NCI-H2107 (cell line): ENCODE measurements around the gene VAC14.
A peak's percentile ranks its signal among the peaks of the same experiment; 100 is the strongest.

ENCODE experiments used
- DNase-seq: peaks from one replicate; lab custom pipeline; 2025; lab: John Stamatoyannopoulos, UW

VAC14 gene

DNA sequence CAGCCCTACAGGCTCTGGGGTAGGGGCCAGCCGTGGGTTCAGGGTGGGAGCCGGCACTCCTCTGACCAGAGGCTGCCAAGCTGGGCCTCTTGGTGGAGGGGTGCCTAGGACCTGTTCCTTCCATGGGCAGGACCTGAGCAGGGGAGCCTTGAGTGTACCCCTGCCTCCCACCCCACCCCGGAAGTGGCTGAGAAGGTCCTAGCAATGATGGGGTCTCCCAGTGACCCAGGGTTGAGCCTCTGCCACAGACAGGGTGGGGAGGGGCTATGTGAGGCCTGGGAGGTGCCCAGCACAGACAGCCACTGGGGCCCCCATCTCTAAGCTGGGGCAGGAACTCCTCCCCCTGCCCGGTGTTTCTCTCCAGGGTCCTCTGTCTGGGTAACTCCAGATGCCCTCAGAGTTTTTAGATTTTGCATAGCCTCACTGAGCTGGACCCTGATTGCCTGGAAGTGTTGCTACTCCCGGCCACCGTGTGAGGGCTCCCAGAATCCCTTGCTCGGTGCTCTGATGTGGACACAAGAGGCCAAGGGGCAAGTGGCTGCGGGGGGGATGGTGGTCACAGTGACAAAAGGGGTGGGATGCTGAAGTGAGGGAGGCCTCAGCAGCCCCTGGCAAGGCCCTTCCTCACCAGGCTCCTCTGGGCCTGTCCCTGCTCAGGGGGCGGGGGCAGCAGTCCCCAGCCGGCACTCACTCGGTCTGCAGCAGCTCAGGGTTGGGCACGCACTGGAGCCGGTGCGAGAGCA is 108.7 kb downstream of the VAC14 start:
- no peak for DNase-seq

DNA sequence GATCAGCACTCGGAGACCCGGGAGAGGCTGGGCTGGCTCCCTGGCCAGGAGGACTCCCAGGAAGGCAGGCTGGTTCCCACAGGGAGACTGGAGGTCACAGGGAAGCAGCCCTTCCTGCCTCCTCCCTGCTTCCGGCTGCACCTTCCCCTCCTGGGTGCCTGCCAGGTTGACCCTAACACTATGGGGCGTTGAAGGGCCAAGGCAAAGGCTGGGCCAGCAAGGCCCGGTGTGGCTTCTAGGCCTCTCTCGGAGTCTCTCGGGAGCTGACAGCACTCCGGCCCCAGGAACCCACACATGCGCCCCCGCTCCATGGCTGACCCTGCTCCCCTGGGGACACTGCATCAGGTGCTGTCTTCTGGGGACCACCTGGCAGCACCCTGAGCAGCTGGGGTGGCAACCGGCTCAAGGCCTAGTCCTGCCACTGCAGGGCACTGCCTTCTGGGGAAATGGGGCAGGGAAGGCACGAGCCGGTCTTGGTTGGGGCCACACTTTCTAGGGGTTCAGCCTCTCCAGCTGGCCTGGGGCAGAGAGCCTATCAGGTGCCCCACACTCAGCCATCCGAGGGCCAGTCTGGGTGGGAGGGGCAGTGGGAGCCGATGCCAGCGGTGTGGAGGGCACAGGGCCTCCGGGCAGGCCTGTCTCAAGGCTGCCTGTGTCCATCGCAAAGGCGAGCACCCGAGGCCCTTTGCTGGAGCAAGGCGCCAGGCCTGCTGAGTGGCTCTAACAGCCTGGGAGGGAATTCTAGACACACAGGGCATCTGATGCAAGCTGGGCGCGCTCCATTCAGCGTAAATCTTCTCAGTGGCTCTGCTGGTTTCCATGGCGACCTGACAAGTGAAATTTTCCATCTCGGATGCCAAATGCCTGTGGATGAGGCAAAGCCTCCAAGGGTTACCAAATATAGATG is 109.5 kb downstream of the VAC14 start:
- no peak for DNase-seq

DNA sequence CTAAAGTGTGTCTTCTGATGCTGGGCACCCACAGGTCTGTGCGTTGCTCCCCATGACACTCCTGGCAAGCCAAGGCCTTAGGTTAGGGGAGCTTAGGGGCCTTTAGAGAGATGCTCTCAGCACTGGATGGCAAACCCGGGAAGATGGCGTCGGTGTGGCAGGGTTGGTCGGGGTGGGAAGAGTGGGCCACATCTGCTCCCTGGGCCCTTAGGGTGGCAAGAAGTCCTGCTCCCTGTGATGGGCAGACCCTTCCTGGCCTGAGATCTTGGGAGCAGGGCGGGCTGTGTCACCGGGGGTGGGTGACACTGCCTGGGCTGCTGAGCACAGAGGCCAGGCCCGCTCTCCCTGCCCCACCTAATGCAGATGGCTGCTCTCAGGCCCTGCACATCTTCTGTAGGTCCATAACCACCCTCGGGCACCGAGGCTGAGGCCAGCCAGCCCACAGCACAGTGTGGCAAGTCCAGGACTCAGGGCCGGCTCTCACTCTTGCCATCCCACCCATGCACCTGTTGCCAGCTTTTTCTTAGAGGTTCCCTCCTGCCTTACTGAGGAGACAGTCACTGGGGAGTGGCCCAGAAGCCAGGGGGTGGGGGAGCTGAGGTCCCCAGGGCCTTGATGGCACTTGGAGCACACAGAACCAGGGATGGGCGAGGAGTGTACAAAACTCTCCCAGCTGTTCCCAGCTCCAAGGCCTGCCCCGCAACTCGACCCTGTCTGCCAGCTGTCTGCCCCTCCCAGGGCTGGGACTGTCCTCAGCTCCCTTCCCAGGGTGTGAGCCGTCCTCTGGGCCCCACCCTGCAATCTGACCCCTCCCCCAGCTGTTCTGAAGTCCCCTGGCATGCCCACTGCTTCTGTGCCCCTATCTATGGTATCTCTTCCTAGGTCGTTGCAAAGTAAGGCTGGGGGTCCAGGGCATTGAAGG is 110.7 kb downstream of the VAC14 start:
- no peak for DNase-seq

DNA sequence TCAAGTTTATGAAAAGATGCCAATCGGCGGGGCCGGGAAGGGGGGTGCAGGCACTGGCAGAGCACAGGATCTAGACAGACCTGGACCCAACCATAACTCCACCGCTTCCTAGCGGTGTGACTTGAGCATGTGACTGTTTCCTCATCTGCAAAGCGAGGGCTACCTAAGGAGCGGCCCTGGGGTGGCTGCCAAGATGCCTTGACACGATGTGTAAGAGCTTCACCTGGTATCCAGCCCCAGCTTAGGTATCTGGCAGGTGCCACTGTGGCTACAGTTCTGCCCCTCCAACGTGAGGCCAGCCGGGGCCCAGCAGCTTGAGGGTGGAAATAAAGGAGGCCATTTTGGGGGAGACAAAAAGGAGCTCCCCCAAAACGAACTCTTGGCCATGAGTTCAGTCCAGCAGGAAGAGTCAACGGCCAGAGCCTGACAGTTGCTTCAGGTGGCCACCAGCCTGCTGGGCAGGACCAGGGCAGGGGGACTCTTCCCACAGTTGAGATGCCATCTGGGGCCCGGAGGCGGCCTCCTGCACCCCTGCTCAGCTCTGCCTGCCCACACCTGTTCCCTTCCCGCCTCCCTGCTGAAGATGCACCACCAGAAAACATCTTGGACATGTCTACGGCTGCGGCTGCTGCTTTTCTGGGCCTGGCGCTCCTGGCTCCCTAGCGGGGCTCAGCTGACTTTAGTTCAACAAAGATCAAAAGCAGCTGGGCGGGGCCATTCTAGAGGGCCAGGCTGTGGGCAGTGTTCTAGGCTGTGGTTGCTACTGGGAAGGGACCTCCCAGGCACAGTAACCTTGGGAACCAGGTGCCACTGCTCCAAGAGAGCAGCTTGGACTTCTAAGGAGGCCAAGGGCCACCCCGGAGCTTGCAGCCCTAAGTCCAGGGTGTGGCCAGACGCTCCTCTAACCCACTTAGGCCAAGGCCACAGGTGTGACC is 111.7 kb downstream of the VAC14 start:
- no peak for DNase-seq

- no peak for DNase-seq
These were observed 112.7 kb downstream of the VAC14 start for GRCh38 chr16:70688246-70688742.

- no peak for DNase-seq
These were observed 113.2 kb downstream of the VAC14 start for GRCh38 chr16:70687671-70688245.

GRCh38 chr16:70687102-70687511 is 113.9 kb downstream of the VAC14 start:
- DNase-seq, result no peak

DNA sequence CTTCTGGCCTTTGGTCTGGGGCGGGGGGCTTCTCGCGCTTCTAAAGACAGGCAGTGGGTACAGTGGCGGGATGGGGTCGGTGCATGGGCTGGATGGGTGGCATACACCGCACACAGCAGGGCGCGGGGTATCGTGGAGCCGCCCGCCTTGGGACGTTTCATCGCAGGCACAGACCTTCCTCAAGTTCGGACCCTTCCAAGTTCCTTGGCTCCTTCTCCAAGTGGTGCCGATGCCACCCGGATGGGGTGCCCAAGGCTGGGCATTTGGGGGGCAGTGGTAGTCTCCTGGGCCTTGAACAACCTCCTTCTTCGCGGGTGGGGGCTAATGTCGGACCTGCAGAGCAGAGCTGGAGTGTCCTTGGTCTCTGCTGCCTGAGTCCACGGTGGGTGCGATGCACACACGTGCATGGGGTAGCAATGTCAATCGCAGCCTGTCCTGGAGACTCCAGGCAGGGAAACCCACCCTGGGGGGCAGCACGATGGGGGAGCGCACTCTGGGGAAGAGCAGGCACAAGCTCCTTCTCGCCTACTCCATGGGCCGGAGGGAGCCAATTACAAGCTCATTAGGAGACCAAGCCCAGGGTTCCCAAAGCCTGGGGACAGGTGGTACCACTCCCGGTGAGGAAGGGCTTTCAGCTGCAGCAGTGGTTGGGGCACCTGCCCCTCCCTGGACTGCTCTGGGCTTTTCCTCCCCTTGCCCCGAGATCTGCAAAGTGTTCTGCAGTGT is 114.4 kb downstream of the VAC14 start:
- DNase-seq, result no peak

GRCh38 chr16:70685938-70686375 is 115.0 kb downstream of the VAC14 start, which contains the start of gene MTSS2:
Gene MTSS2, minus strand, starts transcription at chr16:70686053. Its CDS starts 262 bp downstream, at chr16:70685791.
- DNase-seq, result peak; percentile 84

DNA sequence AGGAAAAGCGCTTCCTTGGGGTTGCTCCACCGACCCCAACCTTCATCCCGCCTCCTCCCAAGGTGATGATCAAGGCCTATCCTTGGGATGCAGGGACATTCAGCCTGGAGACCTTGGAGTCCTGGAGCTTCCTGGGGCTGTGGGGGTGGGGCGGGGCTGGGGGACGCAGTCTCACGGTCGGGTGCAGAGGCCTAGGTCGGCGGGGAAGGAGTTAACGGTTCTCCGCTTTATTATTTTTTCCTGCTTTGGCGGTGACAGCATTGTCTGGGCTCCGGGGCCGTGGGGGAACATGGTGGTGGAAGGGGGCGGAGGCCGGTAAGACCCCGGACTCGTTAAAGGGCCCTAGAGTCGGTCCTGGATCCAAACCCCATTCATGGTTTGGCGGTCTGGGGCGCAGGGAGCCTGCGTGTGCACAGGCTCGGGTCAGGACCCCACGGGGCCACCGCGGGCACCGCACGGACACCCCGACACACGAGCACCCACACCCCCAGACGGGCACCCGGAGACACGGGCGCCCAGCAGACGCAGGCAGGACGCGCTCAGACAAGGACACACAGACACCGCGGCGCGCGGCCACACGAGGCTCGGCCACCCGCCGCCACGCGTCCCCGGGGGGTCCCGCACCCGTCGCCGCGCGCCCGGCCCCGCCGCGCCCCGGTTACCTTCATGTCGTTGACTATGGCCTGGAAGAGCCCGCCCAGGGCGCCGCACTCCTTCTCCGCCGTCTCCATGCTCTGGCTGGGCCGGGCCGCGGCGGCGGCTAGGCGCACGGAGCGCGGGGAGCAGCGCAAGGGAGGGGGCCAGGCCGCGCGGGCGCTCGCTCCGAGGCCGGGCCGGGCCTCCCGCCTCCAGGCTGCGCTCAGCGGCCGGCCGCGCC is 115.7 kb downstream of the VAC14 start:
- DNase-seq, result no peak

- DNase-seq, result no peak
These were observed 116.6 kb downstream of the VAC14 start for GRCh38 chr16:70684146-70685060.

- no peak for DNase-seq
These were observed 117.6 kb downstream of the VAC14 start for GRCh38 chr16:70683146-70683944.

DNA sequence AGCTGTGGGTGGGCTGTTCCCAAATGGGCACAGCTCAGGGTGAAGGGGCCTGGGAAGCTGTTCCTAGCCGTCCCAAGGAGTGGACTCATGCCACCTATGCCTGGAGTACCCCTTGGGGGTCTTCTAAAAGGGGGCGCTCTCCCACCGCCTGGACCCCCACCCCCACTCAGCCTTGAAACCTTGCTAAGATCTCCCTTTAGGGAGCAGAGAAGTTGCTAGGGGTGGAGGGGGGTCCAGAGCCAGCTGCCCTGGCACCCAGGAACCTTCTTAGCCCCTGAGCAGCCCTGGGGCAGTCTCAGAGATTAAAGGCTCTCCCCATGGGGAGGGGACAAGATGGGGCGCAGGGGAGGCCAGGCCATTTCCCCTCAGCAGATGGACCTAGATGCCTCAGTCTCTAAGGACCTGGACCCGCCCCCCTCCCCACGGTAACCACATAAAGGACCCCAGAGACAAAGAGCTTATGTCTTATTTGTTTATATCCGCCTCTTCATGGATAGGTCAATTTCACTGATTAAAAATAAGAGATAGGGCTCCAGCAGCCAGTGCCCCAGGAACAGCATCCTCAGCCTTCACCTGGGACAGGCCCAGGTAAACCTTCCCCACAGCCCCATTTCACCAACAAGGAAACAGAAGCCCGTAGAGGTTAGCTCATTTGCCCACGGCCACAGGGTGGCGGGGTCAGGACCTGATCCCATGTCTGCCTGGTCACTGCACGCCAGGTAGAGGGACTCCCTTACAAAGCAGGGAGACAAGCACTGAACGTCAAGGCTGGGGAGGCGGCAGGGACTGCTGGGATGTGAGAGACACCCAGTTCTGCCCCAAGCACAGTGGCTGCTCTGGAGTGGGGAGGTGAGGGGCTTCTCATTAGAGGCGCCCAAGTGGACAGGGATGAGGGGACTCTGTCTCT is 118.5 kb downstream of the VAC14 start:
- DNase-seq, result no peak

DNA sequence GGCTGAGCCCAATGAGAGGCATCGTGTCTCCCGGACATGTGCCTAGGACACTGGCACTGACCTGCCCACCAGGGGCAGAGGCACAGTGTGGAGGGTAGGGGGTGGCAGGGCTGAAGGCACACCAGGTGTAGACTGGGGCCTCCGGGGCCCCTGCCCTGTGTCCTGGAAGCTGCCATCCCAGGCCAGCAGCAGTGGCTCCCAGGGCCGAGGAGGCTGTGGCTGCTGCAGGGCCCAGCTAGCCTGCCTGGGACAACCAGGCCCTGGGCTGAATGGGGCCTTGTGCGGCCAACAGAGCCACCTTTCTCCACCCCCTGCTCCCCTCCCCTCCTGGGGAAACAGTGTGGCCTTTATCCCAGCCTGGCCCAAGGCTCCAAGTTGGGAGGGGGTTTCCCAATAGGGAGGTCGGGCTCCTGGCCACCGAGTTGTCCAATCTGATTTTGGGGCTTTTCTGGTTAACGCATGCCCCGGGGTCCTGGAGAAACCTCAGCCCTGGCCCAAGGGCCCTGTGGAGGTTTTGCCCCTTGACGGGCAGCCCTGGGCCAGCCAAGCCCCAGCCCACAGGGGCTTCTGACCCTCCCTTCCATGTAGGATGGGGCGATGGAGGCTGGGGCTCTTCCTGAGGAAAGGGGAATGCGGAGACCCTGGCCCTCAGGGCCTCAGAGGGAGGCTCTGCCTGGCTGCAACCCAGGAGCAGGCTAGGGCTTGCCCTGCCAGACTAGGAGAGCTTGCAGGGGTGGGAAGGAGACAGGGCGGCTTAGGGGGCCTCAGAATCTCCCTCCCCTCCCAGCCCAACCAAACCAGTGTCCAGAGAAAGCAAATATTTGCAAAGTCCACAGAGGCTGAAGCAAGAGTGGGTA is 119.3 kb downstream of the VAC14 start:
- no peak for DNase-seq
